ENCODE data around the gene SHMT1.

The SHMT1 gene

GRCh38 chr17:18319604-18320256 lies 43.6 kb downstream of the SHMT1 start:
- no peak overlapping the region for H3K4me3 ChIP-seq (ENCODE audit: low read depth, low read length)
- no peak for DNase-seq (ENCODE audit: low read depth)
- TF ChIP-seq CTCF (IDR thresholded peaks at IDR 0.05; ENCODE audit: low read depth, low read length, missing control alignments): peak; percentile 16

DNA sequence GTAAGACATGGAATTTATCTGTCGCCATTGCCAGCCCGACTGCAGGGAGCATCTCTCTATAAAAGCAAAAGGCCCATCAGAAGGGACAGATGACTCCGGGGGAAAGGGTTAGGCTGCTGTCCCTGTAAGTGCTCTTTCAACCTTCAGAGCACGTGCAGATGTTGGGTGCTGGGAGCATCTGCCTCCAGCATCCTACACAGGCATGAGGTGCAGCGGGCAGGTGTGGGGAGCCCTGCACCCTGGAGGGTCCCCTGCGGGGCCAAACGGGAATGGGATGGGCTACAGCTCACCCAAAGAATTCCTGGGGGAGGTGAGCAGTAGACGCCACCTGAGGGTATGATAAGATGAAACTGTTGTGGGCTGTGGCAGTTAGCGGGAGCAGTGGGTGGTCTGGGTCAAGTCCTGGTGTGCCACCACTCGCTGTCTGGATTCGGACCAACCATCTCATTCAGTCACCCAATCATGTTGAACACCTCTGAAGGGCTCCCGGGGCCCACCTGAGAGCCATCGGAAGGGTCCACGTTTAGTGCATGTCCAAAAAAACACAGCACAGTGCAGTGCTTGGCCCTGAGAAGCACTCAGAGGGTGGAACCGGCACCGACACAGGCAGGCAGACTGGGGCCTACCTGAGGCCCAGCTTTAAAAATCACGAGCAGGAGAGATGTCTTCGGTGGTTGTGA lies 44.4 kb downstream of the SHMT1 start:
- no peak for DNase-seq (ENCODE audit: low read depth)
- no peak for TF ChIP-seq CTCF (IDR thresholded peaks at IDR 0.05; ENCODE audit: low read depth, low read length, missing control alignments)
- H3K4me3 ChIP-seq (ENCODE audit: low read depth, low read length): no peak overlapping the region

DNA sequence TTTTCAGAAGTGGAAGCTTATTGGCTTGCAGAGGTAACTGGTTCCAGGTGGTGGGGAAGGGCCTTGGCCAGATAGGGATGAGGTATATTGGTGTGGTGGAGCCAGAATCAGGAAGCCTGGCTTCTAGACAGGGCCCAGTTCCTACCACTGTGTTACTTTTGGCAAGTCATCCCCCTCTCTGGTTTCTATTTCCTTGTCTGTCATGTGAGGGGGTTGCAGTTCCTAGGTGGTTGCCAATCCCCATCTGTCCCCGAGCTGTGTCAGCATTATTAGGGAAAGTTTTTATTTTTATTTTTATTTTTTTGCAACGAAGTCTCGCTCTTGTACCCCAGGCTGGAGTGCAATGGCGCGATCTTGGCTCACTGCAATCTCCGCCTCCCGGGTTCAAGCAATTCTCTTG lies 45.2 kb downstream of the SHMT1 start:
- DNase-seq (ENCODE audit: low read depth): no peak
- no peak for TF ChIP-seq CTCF (IDR thresholded peaks at IDR 0.05; ENCODE audit: low read depth, low read length, missing control alignments)
- H3K4me3 ChIP-seq (ENCODE audit: low read depth, low read length): no peak overlapping the region

GRCh38 chr17:18315961-18316360 lies 47.4 kb downstream of the SHMT1 start:
- no peak for TF ChIP-seq CTCF (IDR thresholded peaks at IDR 0.05; ENCODE audit: low read depth, low read length, missing control alignments)
- peak overlapping the region; percentile 93 for H3K4me3 ChIP-seq (ENCODE audit: low read depth, low read length)
- no peak for DNase-seq (ENCODE audit: low read depth)

DNA sequence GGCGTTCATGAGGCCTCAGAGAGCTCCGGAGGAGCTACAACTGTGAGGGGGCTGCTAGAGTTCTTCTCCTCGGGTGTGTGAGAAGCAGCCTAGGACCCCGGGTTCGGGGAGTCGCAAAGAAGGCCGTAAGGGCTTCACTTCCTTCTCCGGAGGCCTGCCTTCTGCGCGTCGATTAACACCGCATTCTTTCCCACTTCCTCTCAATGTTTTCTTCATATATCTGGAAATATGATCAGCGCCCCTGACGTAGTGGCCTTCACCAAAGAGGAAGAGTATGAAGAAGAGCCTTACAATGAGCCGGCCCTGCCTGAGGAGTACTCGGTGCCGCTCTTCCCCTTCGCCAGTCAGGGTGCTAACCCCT lies 47.8 kb downstream of the SHMT1 start:
- TF ChIP-seq CTCF (IDR thresholded peaks at IDR 0.05; ENCODE audit: low read depth, low read length, missing control alignments): no peak
- H3K4me3 ChIP-seq (ENCODE audit: low read depth, low read length): peak overlapping the region; percentile 93
- DNase-seq (ENCODE audit: low read depth): no peak

- H3K4me3 ChIP-seq (ENCODE audit: low read depth, low read length): peak within 1 kb of the TSS; percentile 93
- DNase-seq (ENCODE audit: low read depth): peak; percentile 87
- no peak for TF ChIP-seq CTCF (IDR thresholded peaks at IDR 0.05; ENCODE audit: low read depth, low read length, missing control alignments)
These were observed 48.4 kb downstream of the SHMT1 start, which contains the start of the genes SMCR8 and TOP3A for GRCh38 chr17:18314731-18315561. Gene SMCR8, plus strand, starts transcription at chr17:18315293. Its CDS starts 497 bp downstream, at chr17:18315790. Gene TOP3A, minus strand, starts transcription at chr17:18314994. Its CDS starts 216 bp downstream, at chr17:18314778.
